ACC112 (cell line): ENCODE results near the gene FBXO8.

Source experiments
- H2AFZ ChIP-seq: fragments of 200-600 bp; sonication (generic); one replicate; pipeline ENCODE4 v1.6.0; 2017; ENCODE audit warnings: antibody characterized with exemption, low read length; ENCODE audit not compliant: unreplicated experiment
- H3K27ac ChIP-seq: fragments of 200-600 bp; sonication (generic); 2 replicates; pipeline ENCODE4 v1.5.1; 2014; ENCODE audit warnings: low read depth, mild to moderate bottlenecking, antibody characterized with exemption, low read length, moderate library complexity
- H3K27me3 ChIP-seq: fragments of 200-600 bp; sonication (generic); 2 replicates; pipeline ENCODE4 v1.6.1; 2014; ENCODE audit warnings: mild to moderate bottlenecking, antibody characterized with exemption, low read length, moderate library complexity, mixed read lengths; ENCODE audit not compliant: insufficient read depth
- H3K36me3 ChIP-seq: fragments of 200-600 bp; sonication (generic); 2 replicates; pipeline ENCODE4 v1.6.1; 2016; ENCODE audit warnings: mild to moderate bottlenecking, antibody characterized with exemption, low read length, moderate library complexity, mixed read lengths; ENCODE audit not compliant: insufficient read depth
- H3K4me1 ChIP-seq: fragments of 200-600 bp; sonication (generic); one replicate; pipeline ENCODE4 v1.6.1; 2016; ENCODE audit warnings: low read length, mixed read lengths; ENCODE audit not compliant: insufficient read depth, unreplicated experiment, control insufficient read depth
- H3K4me3 ChIP-seq: fragments of 200-600 bp; sonication (generic); 2 replicates; pipeline ENCODE4 v1.5.1; 2014; ENCODE audit warnings: mild to moderate bottlenecking, low read depth, low read length
- H3K79me2 ChIP-seq: fragments of 200-600 bp; sonication (generic); one replicate; pipeline ENCODE4 v1.6.0; 2016; ENCODE audit warnings: low read length; ENCODE audit not compliant: control insufficient read depth, unreplicated experiment, insufficient read depth

Gene FBXO8

GRCh38 chr4:174284487-174284886 lies 1.0 kb upstream of the FBXO8 start:
- Histone ChIP-seq H3K27me3 (no peaks in the 10 kb centered on the region), H2AFZ (peak overlapping the region; percentile 100), H3K36me3 (peaks cover 10% of the 10 kb centered on the region), H3K4me1 (peaks cover 23% of the 10 kb centered on the region), H3K27ac (peak overlapping the region; percentile 98), H3K4me3 (peak overlapping the region; percentile 96), H3K79me2 (peaks cover 68% of the 10 kb centered on the region)

GRCh38 chr4:174282836-174283506 lies 496 bp downstream of the FBXO8 start:
- H3K4me3 ChIP-seq, result peak overlapping the region; percentile 96
- peaks cover 74% of the 10 kb centered on the region for H3K79me2 ChIP-seq
- H3K36me3 ChIP-seq, result peaks cover 14% of the 10 kb centered on the region; the same call in 1 of the 2 replicates
- no peaks in the 10 kb centered on the region for H3K27me3 ChIP-seq
- peak overlapping the region; percentile 100 for H2AFZ ChIP-seq
- peak overlapping the region; percentile 98 for H3K27ac ChIP-seq
- peaks cover 23% of the 10 kb centered on the region for H3K4me1 ChIP-seq

GRCh38 chr4:174281901-174282300 lies 1.6 kb downstream of the FBXO8 start:
- no peak overlapping the region for H2AFZ ChIP-seq
- H3K4me3 ChIP-seq, result peak overlapping the region; percentile 96
- peaks cover 23% of the 10 kb centered on the region for H3K4me1 ChIP-seq
- H3K36me3 ChIP-seq, result peaks cover 14% of the 10 kb centered on the region; the same call in 1 of the 2 replicates
- peaks cover 75% of the 10 kb centered on the region for H3K79me2 ChIP-seq
- H3K27me3 ChIP-seq, result no peaks in the 10 kb centered on the region
- H3K27ac ChIP-seq, result peak overlapping the region; percentile 98

- Histone ChIP-seq H3K4me1 (peaks cover 22% of the 10 kb centered on the region), H3K4me3 (peak overlapping the region; percentile 38), H3K27ac (no peak overlapping the region), H3K79me2 (peaks cover 73% of the 10 kb centered on the region), H3K36me3 (peaks cover 14% of the 10 kb centered on the region; the same call in 1 of the 2 replicates), H3K27me3 (no peaks in the 10 kb centered on the region), H2AFZ (no peak overlapping the region)
Measured at GRCh38 chr4:174281182-174281737, 2.2 kb downstream of the FBXO8 start.

GRCh38 chr4:174279433-174280155 lies 3.9 kb downstream of the FBXO8 start:
- Histone ChIP-seq H2AFZ (no peak overlapping the region), H3K4me3 (no peak overlapping the region), H3K4me1 (peaks cover 6% of the 10 kb centered on the region), H3K79me2 (peaks cover 62% of the 10 kb centered on the region), H3K27ac (no peak overlapping the region), H3K27me3 (no peaks in the 10 kb centered on the region), H3K36me3 (peaks cover 14% of the 10 kb centered on the region; the same call in 1 of the 2 replicates)

- Histone ChIP-seq H2AFZ (no peak overlapping the region), H3K27me3 (no peaks in the 10 kb centered on the region), H3K36me3 (peaks cover 14% of the 10 kb centered on the region; the same call in 1 of the 2 replicates), H3K4me1 (peaks cover 6% of the 10 kb centered on the region), H3K27ac (no peak overlapping the region), H3K4me3 (no peak overlapping the region), H3K79me2 (peaks cover 67% of the 10 kb centered on the region)
Measured at GRCh38 chr4:174278467-174278866, 5.0 kb downstream of the FBXO8 start.

GRCh38 chr4:174277433-174277832 lies 6.0 kb downstream of the FBXO8 start:
- peaks cover 6% of the 10 kb centered on the region for H3K4me1 ChIP-seq
- peaks cover 14% of the 10 kb centered on the region; the same call in 1 of the 2 replicates for H3K36me3 ChIP-seq
- H3K79me2 ChIP-seq, result peaks cover 63% of the 10 kb centered on the region
- no peak overlapping the region for H2AFZ ChIP-seq
- H3K27ac ChIP-seq, result no peak overlapping the region
- no peak overlapping the region for H3K4me3 ChIP-seq
- H3K27me3 ChIP-seq, result no peaks in the 10 kb centered on the region

GRCh38 chr4:174275101-174275500 lies 8.4 kb downstream of the FBXO8 start:
- H3K36me3 ChIP-seq, result peaks cover 11% of the 10 kb centered on the region; the same call in 1 of the 2 replicates
- no peaks in the 10 kb centered on the region for H3K27me3 ChIP-seq
- H2AFZ ChIP-seq, result no peak overlapping the region
- H3K4me1 ChIP-seq, result no peaks in the 10 kb centered on the region
- no peak overlapping the region for H3K27ac ChIP-seq
- H3K79me2 ChIP-seq, result peaks cover 43% of the 10 kb centered on the region
- H3K4me3 ChIP-seq, result no peak overlapping the region

- no peak overlapping the region for H3K4me3 ChIP-seq
- H3K4me1 ChIP-seq, result no peaks in the 10 kb centered on the region
- H3K27ac ChIP-seq, result no peak overlapping the region
- H3K36me3 ChIP-seq, result peaks cover 4% of the 10 kb centered on the region; the same call in 1 of the 2 replicates
- H3K79me2 ChIP-seq, result peaks cover 37% of the 10 kb centered on the region
- H2AFZ ChIP-seq, result no peak overlapping the region
- no peaks in the 10 kb centered on the region for H3K27me3 ChIP-seq
Measured at GRCh38 chr4:174274436-174274835, 9.0 kb downstream of the FBXO8 start.

GRCh38 chr4:174273930-174274329 lies 9.5 kb downstream of the FBXO8 start:
- Histone ChIP-seq H2AFZ (no peak overlapping the region), H3K27me3 (no peaks in the 10 kb centered on the region), H3K4me1 (no peaks in the 10 kb centered on the region), H3K36me3 (no peaks in the 10 kb centered on the region), H3K27ac (no peak overlapping the region), H3K79me2 (peaks cover 33% of the 10 kb centered on the region), H3K4me3 (no peak overlapping the region)
